ENCODE measurements around the gene LAMA3. TPM values are rescaled to one million over a fixed set of nuclear protein-coding genes. Genes with fewer than 3 reads are reported as not detected.
"Not testable (repeated sequence)": the region's sequence is repeated elsewhere in the genome, so short reads cannot be mapped to it uniquely, and the experiment has no call there.

The LAMA3 gene
- total and polyA plus RNA-seq, 2 donors (not counting 1 experiment from before 2014, with no cell fraction given), result 0.75 to 13.2 TPM

DNA sequence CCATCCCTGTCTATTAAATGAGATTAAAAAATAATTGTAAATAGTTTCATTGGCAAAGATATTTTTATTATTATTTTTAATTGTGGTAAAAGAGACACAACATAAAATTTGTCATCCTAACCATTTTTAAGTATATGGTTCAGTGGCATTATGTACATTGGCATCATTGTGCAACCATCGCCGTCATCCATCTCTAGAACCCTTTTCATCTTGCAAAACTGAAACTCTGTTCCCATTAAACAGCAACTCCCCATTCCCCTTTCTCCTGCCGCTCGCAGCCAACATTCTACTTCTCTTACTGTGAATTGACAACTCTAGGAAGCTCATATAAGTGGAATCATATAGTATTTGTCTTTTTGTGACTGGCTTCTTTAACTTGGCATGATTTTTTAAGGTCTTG is 25.3 kb downstream of the LAMA3 start:
- no peaks in the 10 kb centered on the region for H3K79me2 ChIP-seq (ENCODE audit: control insufficient read depth, insufficient read depth, low read length)
- H3K4me1 ChIP-seq (ENCODE audit: control insufficient read depth, extremely low read depth, insufficient read depth, low read length), result peaks cover 10% of the 10 kb centered on the region
- no peaks in the 10 kb centered on the region for H3K27me3 ChIP-seq (ENCODE audit: control insufficient read depth, insufficient read depth, low read length)
- no peaks in the 10 kb centered on the region for H3K36me3 ChIP-seq (ENCODE audit: control insufficient read depth, insufficient read depth, low read length)
- H3K9ac ChIP-seq (ENCODE audit: insufficient read depth, low read length), result no peak overlapping the region
- no peaks in the 10 kb centered on the region for H3K9me3 ChIP-seq (ENCODE audit: control insufficient read depth, insufficient read depth, low read depth, low read length)
- no peak overlapping the region for H3K4me2 ChIP-seq (ENCODE audit: extremely low read depth, insufficient read depth, low read length)
- no peak for DNase-seq (ENCODE audit: low read depth in 2 of 2)
- TF ChIP-seq CTCF (conservative IDR thresholded peaks at IDR 0.05 in 1 of 2, IDR thresholded peaks at IDR 0.05 in 1 of 2; ENCODE audit: low read depth in 1 of 2, low read length in 2 of 2) (no peak), EZH2 (IDR thresholded peaks at IDR 0.05; ENCODE audit: low read length, missing control alignments) (no peak)
- no peaks in the 10 kb centered on the region for H4K20me1 ChIP-seq (ENCODE audit: control insufficient read depth, extremely low read depth, insufficient read depth, low read length)
- H2AFZ ChIP-seq (ENCODE audit: low read length), result no peak overlapping the region
- H3K27ac ChIP-seq (ENCODE audit: insufficient read depth, low read length), result no peak overlapping the region
- no peak overlapping the region for H3K4me3 ChIP-seq (replicated peaks in 1 of 4; ENCODE audit: control extremely low read depth in 1 of 4, insufficient read depth in 1 of 4, low read depth in 3 of 4, low read length in 4 of 4)

- H3K4me3 ChIP-seq (replicated peaks in 1 of 4; ENCODE audit: control extremely low read depth in 1 of 4, insufficient read depth in 1 of 4, low read depth in 3 of 4, low read length in 4 of 4); H3K27ac ChIP-seq (ENCODE audit: insufficient read depth, low read length); H3K9me3 ChIP-seq (ENCODE audit: control insufficient read depth, insufficient read depth, low read depth, low read length); H4K20me1 ChIP-seq (ENCODE audit: control insufficient read depth, extremely low read depth, insufficient read depth, low read length); H3K79me2 ChIP-seq (ENCODE audit: control insufficient read depth, insufficient read depth, low read length); H3K27me3 ChIP-seq (ENCODE audit: control insufficient read depth, insufficient read depth, low read length); H3K4me2 ChIP-seq (ENCODE audit: extremely low read depth, insufficient read depth, low read length); H3K9ac ChIP-seq (ENCODE audit: insufficient read depth, low read length); H2AFZ ChIP-seq (ENCODE audit: low read length); H3K36me3 ChIP-seq (ENCODE audit: control insufficient read depth, insufficient read depth, low read length): not testable (repeated sequence)
- peaks cover 12% of the 10 kb centered on the region for H3K4me1 ChIP-seq (ENCODE audit: control insufficient read depth, extremely low read depth, insufficient read depth, low read length)
- DNase-seq (ENCODE audit: low read depth in 2 of 2), result peak in 1 of 2 donors; percentile 62
These were observed 26.8 kb downstream of the LAMA3 start for GRCh38 chr18:23716079-23716478.

- H3K9ac ChIP-seq (ENCODE audit: insufficient read depth, low read length), result no peak overlapping the region
- no peaks in the 10 kb centered on the region for H4K20me1 ChIP-seq (ENCODE audit: control insufficient read depth, extremely low read depth, insufficient read depth, low read length)
- no peaks in the 10 kb centered on the region for H3K9me3 ChIP-seq (ENCODE audit: control insufficient read depth, insufficient read depth, low read depth, low read length)
- no peak overlapping the region for H3K27ac ChIP-seq (ENCODE audit: insufficient read depth, low read length)
- H3K79me2 ChIP-seq (ENCODE audit: control insufficient read depth, insufficient read depth, low read length), result no peaks in the 10 kb centered on the region
- H3K4me2 ChIP-seq (ENCODE audit: extremely low read depth, insufficient read depth, low read length), result no peak overlapping the region
- H3K36me3 ChIP-seq (ENCODE audit: control insufficient read depth, insufficient read depth, low read length), result no peaks in the 10 kb centered on the region
- H3K4me1 ChIP-seq (ENCODE audit: control insufficient read depth, extremely low read depth, insufficient read depth, low read length), result peaks cover 12% of the 10 kb centered on the region
- no peak overlapping the region for H3K4me3 ChIP-seq (replicated peaks in 1 of 4; ENCODE audit: control extremely low read depth in 1 of 4, insufficient read depth in 1 of 4, low read depth in 3 of 4, low read length in 4 of 4)
- no peak overlapping the region for H2AFZ ChIP-seq (ENCODE audit: low read length)
- no peak for TF ChIP-seq CTCF (conservative IDR thresholded peaks at IDR 0.05 in 1 of 2, IDR thresholded peaks at IDR 0.05 in 1 of 2; ENCODE audit: low read depth in 1 of 2, low read length in 2 of 2)
- no peak for TF ChIP-seq EZH2 (IDR thresholded peaks at IDR 0.05; ENCODE audit: low read length, missing control alignments)
- no peaks in the 10 kb centered on the region for H3K27me3 ChIP-seq (ENCODE audit: control insufficient read depth, insufficient read depth, low read length)
- peak; percentile 71 to 94 for DNase-seq (ENCODE audit: low read depth in 2 of 2)
These were observed 27.3 kb downstream of the LAMA3 start for GRCh38 chr18:23716516-23716915.
